Measurements from ENCODE around the gene TSPAN9. TPM values are rescaled to one million over a fixed set of nuclear protein-coding genes. Genes with fewer than 3 reads are reported as not detected.

Gene TSPAN9
- total and polyA plus RNA-seq, 9 donors = 24.9 to 72.3 (median 55.7) TPM

DNA sequence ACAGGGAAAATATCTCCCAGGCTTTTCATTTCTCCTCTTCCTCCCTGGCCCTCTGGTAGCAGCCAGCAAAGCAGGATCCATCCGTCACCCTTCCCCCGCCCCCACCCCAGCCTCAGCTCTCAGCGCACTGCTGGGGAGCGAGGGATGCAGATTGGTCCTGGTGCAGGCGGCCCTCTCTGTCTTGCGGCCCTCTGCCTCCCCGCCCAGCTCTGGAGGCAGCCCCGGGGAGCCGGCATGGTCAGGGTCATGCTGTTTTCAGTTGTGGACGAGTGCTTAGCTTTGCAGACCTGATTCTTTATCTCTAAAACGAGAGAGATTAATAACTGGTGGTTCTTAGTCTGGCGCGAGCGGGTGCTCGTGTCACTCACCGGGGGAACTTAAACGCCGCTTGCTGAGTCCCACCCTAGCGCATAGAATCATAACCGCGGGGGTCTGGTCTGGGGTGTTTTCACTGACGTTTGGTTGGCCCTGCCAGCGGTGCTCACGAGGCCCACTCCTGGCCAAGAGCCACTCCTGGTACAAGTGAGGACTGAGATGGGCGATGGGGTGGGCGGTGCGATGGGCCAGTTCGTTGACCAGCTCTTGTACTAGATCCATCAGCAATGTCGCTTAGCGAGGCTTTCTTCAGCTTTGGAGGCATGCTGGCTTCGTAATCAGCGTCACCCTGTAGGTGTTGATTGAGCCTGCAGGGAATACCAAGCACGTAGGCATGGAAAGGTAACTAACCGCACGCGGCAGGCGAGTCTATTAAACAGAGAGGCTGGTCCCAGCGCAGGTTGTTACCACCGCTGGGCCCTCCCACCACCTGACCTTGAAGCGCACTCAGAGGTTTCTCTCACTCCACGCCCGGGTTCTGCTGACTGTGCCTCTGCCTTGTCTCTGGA, 95.2 kb downstream of the TSPAN9 start:
- no peaks in the 10 kb centered on the region for H3K9me3 ChIP-seq
- 84 to 87% (median 85%) methylated on average over 42 of the region's 42 CpGs for WGBS, 3 donors
- TF ChIP-seq, protein P1, sequence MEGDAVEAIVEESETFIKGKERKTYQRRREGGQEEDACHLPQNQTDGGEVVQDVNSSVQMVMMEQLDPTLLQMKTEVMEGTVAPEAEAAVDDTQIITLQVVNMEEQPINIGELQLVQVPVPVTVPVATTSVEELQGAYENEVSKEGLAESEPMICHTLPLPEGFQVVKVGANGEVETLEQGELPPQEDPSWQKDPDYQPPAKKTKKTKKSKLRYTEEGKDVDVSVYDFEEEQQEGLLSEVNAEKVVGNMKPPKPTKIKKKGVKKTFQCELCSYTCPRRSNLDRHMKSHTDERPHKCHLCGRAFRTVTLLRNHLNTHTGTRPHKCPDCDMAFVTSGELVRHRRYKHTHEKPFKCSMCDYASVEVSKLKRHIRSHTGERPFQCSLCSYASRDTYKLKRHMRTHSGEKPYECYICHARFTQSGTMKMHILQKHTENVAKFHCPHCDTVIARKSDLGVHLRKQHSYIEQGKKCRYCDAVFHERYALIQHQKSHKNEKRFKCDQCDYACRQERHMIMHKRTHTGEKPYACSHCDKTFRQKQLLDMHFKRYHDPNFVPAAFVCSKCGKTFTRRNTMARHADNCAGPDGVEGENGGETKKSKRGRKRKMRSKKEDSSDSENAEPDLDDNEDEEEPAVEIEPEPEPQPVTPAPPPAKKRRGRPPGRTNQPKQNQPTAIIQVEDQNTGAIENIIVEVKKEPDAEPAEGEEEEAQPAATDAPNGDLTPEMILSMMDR (IDR thresholded peaks at IDR 0.05) = no peak
- TF ChIP-seq EP300 (IDR thresholded peaks at IDR 0.05) = no peak
- no peak for TF ChIP-seq POLR2A (IDR thresholded peaks at IDR 0.05)
- no peak for DNase-seq
- no peak overlapping the region for H3K4me3 ChIP-seq
- H3K36me3 ChIP-seq = no peaks in the 10 kb centered on the region
- no peak overlapping the region for H3K27ac ChIP-seq
- intact Hi-C loops (cut with DNase I) = loop anchor here in 1 of 4 donors (10.0 kb wide), 1 partner anchor 1972 kb away; no protein-coding TSS in a partner anchor
- no peaks in the 10 kb centered on the region for H3K27me3 ChIP-seq
- H3K4me1 ChIP-seq (ENCODE audit: insufficient read depth) = peaks cover 3% of the 10 kb centered on the region

DNA sequence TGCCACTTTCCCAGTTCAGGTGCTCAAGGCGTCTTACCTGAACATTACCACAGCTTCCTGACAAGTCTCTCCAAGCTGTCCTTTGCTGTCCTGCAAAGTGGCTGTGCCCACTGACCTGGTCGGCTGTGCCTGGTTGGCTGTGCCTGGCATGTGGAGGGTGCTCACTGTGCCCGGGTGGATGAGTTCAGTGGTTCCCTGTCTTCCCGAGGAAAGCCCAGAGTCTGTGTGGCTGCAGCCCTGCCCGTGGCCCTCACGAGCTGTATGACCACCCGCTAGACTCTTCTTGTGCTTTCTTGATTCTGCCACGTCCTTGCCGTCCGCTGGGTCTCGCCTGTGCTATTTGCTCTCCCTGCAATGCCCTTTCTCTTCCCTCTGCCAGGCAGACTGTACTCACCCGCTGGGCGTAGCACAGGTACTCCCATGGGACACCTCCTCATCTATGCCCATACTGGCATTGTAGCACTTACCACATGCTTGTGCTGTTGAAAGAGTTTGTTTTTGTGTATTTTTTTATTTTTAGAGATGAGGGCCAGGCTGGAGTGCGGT, 95.9 kb downstream of the TSPAN9 start:
- 87 to 94% (median 88%) methylated on average over 14 of the region's 14 CpGs for WGBS, 3 donors
- Histone ChIP-seq H3K4me1 (ENCODE audit: insufficient read depth) (peaks cover 3% of the 10 kb centered on the region), H3K27me3 (no peaks in the 10 kb centered on the region), H3K36me3 (no peaks in the 10 kb centered on the region), H3K27ac (no peak overlapping the region), H3K4me3 (no peak overlapping the region), H3K9me3 (no peaks in the 10 kb centered on the region)
- intact Hi-C loops (cut with DNase I) = loop anchor here in 1 of 4 donors (10.0 kb wide), 1 partner anchor 1972 kb away; no protein-coding TSS in a partner anchor
- DNase-seq = no peak
- TF ChIP-seq EP300 (IDR thresholded peaks at IDR 0.05) (no peak), POLR2A (IDR thresholded peaks at IDR 0.05) (no peak)
- TF ChIP-seq, protein P1 (IDR thresholded peaks at IDR 0.05) = no peak

DNA sequence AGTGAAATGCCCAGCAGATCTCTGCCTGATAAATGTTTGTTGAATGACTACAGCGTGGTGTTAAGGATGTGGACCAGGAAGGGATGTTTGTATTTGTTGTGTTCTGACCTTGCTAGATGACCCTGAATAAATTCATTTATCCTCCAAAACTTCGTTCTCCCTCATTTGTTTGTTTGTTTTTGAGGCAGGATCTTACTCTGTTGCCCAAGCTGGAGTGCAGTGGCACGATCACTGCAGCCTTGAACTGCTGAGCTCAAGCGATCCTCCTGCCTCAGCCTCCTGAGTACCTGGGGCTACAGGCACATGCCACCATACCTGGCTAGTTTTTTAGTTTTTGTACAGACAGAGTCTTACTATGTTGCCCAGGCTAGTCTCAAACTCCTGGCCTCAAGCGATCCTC, 96.7 kb downstream of the TSPAN9 start:
- Histone ChIP-seq H3K27me3 (no peaks in the 10 kb centered on the region), H3K9me3 (no peaks in the 10 kb centered on the region), H3K27ac (no peak overlapping the region), H3K4me1 (ENCODE audit: insufficient read depth) (peaks cover 3% of the 10 kb centered on the region), H3K36me3 (no peaks in the 10 kb centered on the region), H3K4me3 (no peak overlapping the region)
- 79 to 88% (median 83%) methylated on average over 5 of the region's 5 CpGs for WGBS, 3 donors
- intact Hi-C loops (cut with DNase I) = loop anchor here in 1 of 4 donors (10.0 kb wide), 1 partner anchor 1971 kb away; no protein-coding TSS in a partner anchor
- no peak for DNase-seq
- TF ChIP-seq POLR2A (IDR thresholded peaks at IDR 0.05) (no peak), EP300 (IDR thresholded peaks at IDR 0.05) (no peak)
- TF ChIP-seq, protein P1 (IDR thresholded peaks at IDR 0.05) = no peak

DNA sequence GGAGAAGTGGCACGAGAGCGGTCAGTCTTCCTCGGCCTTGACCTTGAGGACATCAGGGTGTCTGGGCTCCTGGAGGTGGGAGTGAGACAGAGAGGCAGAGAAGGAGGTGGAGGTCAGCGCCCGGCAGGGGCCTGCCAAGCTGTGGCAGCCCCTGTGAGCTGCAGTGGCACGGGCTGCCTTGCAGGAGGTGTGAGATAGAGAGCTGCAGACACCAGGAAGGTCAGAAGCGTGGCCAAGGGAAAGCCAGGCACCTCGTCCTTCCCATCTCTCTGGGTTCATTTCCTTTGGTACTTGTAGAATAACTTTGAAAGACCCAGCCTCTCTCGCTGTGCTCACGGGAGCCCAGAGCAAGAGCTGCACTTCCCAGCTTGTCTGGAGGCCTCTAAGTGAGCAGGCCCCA, 98.1 kb downstream of the TSPAN9 start:
- peaks cover 3% of the 10 kb centered on the region for H3K4me1 ChIP-seq (ENCODE audit: insufficient read depth)
- intact Hi-C loops (cut with DNase I) = loop anchor here in 1 of 4 donors (10.0 kb wide), 1 partner anchor 1970 kb away; no protein-coding TSS in a partner anchor
- no peak overlapping the region for H3K27ac ChIP-seq
- H3K9me3 ChIP-seq = no peaks in the 10 kb centered on the region
- WGBS, 3 donors = 72 to 84% (median 72%) methylated on average over 8 to 10 of the region's 10 CpGs
- no peak overlapping the region for H3K4me3 ChIP-seq
- DNase-seq = no peak
- H3K36me3 ChIP-seq = no peaks in the 10 kb centered on the region
- TF ChIP-seq, protein P1 (IDR thresholded peaks at IDR 0.05) = no peak
- no peak for TF ChIP-seq EP300 (IDR thresholded peaks at IDR 0.05)
- no peak for TF ChIP-seq POLR2A (IDR thresholded peaks at IDR 0.05)
- no peaks in the 10 kb centered on the region for H3K27me3 ChIP-seq
